Activated CD4-positive, CD25-positive, alpha-beta regulatory T cell (primary cell): ENCODE results near the gene UCHL5.

Experiments
- DNase-seq, 4 experiments: peaks; one replicate each; lab custom pipeline; 2025; lab: John Stamatoyannopoulos, UW

UCHL5 gene

DNA sequence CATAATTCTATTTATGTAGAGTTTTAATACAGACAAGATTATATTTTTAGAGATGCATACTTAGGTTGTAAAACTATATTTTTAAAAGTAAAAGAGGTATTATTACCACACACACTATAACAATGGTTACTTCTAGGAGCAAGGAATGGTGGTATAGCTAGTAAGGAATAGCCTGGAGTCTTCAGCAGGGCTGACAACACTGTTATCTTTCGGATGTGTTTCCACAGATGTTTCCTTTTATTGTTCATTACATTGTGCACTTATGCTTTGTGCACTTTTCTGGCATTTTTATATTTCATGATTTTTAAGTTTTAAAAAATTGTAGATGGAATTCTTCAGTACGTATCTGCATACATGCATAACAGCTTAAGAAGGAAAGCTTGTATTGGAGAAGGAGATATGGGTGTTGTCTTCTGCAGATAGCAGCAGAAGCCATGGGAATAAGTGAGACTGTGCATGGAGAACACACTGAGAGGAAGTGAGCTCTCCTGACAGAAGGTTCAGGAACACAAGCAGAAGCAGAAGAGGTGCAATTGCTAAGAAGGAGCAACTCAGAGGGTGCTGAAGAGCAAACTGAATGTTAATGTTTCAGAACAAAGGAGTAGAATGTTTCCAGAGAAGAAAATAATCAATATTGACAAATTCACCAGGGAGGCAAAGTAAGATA is 91.8 kb downstream of the UCHL5 start:
- DNase-seq = no peak

DNA sequence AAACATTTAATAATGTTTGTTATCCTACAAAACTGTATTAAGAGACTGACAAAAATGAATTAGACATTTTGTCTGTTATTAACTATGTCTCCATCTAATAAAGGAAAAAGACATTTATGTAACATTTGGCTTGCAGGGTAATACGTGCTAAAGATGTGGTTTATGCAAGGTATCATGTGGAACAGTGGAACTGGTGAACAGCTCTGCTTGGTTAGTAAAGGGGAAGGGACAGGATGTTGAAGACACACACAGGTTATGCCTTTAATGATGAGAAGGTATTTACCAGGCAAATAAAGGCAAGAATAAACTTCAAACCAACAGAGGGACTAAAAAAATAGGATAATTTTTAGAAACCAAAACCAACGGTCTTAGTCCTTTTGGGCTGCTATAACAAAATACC is 93.1 kb downstream of the UCHL5 start:
- no peak for DNase-seq

- no peak for DNase-seq
Measured at GRCh38 chr1:192962901-192963300, 96.3 kb downstream of the UCHL5 start.
